GM12874 (cell line): ENCODE results near the gene DENND4C.

Source experiments
- TF ChIP-seq, protein P1 (sequence below): IDR thresholded peaks from 2 replicates; pipeline ENCODE4 v1.5.1; 2011; ENCODE audit warnings: low read depth, mild to moderate bottlenecking, control low read depth, low read length, moderate library complexity; ENCODE audit not compliant: insufficient read depth

The DENND4C gene

DNA sequence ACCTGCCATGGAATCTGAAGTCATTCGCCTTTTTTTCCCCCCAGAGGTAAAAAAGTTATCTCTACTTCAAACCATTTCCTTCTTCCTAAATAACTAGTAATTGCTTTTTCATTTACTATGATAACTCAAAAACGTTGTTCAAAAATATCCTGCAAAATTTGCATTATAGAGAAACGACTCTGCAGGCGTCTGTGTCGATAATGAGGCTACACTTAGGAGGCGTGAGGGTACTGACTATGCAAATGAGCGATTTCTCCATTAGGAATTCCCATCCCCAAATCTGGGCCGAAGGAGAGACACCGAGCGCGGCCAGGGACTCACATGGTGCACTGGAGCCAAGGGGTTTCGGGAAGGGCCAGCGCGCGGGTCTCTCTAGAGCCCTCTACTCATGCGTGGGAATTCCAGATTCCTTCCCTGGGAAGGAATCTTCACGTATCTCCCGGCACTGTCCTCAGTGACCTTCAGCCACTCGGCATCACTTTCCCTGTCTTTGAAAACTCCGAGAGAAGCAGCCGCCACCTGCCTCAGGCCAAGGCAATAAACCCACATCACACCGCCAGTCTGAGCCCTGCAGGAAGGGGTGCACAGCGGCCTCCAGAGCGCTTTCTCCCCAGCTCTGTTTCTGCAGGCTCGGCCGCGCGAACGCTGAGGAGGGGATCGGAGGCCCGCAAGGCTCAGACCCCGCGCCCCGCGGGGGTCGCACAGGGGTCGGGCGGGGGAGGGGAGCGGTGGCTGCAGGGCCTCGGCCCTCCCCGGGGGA lies 718 bp upstream of the DENND4C start:
- TF ChIP-seq, protein P1, sequence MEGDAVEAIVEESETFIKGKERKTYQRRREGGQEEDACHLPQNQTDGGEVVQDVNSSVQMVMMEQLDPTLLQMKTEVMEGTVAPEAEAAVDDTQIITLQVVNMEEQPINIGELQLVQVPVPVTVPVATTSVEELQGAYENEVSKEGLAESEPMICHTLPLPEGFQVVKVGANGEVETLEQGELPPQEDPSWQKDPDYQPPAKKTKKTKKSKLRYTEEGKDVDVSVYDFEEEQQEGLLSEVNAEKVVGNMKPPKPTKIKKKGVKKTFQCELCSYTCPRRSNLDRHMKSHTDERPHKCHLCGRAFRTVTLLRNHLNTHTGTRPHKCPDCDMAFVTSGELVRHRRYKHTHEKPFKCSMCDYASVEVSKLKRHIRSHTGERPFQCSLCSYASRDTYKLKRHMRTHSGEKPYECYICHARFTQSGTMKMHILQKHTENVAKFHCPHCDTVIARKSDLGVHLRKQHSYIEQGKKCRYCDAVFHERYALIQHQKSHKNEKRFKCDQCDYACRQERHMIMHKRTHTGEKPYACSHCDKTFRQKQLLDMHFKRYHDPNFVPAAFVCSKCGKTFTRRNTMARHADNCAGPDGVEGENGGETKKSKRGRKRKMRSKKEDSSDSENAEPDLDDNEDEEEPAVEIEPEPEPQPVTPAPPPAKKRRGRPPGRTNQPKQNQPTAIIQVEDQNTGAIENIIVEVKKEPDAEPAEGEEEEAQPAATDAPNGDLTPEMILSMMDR: no peak

DNA sequence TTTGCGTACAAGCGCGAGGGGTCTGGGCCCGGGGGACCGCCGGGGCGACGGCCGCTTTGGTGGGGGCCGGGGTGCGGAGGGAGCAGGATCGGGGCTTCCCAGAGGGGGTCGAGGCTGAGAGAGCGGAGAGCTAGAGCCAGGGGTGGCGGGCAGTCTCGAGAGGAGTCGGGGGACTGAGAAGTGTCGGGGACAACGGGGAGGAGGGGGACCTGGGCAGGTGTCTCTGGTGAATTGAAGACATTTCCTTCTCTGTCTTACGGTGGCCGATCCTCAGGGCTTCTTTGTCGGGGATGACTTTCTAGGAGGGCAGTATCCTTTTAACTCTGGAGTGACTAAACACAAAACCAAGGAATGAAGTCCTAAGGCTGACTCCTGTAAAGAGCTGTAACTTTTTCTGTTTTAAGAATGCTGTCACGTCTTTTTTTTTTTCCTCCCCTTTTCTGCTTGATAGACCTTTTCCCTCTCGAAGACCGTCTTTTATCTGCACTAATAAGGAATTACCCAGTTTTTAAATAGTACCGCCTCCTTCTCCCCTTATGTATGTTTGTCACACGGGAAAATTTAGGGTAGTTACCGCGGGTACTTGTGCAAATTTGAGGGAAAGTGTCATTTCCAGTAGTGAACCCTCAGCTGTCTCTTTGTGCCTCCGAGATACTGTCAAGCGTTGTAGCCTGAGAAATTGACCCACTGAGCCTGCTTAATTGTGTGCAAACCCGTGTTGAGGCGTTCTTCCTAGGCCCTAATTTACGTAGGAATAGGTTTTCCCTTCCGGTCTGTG lies 822 bp downstream of the DENND4C start:
- TF ChIP-seq, protein P1: no peak

- TF ChIP-seq, protein P1: no peak
Observed at GRCh38 chr9:19231904-19232822, 1.7 kb downstream of the DENND4C start.

- TF ChIP-seq, protein P1: no peak
Observed at GRCh38 chr9:19232823-19233194, 2.3 kb downstream of the DENND4C start.

DNA sequence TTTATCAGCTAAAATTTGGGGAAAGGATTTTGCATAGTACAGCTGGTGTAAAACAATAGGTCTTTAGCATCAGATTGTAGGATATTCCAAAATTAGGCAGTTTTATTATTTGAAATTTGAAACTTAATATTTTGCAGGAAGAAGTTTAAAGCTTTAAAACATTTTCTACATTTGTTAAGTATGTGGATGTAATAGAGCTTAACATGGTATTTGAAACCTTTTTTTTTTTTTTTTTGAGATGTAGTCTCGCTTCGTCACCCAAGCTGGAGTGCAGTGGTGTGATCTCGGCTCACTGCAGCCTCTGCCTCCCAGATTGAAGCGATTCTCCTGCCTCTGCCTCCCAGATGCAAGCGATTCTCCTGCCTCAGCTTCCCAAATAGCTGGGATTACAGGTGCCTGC lies 2.9 kb downstream of the DENND4C start:
- TF ChIP-seq, protein P1: no peak

DNA sequence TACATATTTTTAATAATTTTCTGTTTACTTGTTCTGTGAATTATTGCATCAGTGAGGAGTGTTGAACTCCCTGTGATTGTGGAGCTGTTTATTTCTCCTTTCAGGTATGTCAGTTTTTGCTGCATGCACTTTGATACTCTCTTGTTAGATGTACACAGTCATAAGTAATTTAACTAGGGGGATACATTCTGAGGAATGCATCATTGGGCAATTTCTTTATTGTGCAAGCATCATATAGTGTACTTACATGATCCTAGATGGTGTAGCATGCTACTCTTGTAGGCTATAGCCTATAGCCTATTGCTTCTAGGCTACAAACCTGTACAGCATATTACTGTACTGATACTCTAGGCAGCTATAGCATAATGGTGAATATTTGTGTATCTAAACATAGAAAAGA lies 9.5 kb downstream of the DENND4C start:
- TF ChIP-seq, protein P1: no peak

DNA sequence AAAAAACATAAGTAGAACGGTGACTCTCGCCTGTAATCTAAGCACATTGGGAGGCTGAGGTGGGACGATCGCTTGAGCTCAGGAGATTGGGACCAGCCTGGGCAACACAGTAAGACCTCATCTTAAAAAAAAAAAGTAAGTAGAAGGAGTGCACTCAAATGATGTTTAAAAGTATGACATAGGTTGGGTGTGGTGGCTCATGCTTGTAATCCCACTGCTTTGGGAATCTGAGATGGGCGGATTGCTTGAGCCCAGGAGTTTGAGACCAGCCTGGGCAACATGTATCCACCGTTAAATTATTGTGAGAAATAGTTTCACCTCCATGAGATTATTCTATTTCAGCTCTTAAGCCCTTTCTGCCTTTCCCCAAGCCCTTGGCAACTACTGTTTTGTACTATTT lies 11.2 kb downstream of the DENND4C start:
- TF ChIP-seq, protein P1: no peak
